HG03064 (cell line): ENCODE measurements around the gene CPNE2.

Source experiments
- ATAC-seq: cut with Tn5 transposase; IDR thresholded peaks from one replicate; pipeline ENCODE4 v1.9.1; 2021; ENCODE audit warnings: low read depth; ENCODE audit not compliant: unreplicated experiment

CPNE2 gene

GRCh38 chr16:57118461-57119084 lies 26.2 kb downstream of the CPNE2 start:
- ATAC-seq = no peak

DNA sequence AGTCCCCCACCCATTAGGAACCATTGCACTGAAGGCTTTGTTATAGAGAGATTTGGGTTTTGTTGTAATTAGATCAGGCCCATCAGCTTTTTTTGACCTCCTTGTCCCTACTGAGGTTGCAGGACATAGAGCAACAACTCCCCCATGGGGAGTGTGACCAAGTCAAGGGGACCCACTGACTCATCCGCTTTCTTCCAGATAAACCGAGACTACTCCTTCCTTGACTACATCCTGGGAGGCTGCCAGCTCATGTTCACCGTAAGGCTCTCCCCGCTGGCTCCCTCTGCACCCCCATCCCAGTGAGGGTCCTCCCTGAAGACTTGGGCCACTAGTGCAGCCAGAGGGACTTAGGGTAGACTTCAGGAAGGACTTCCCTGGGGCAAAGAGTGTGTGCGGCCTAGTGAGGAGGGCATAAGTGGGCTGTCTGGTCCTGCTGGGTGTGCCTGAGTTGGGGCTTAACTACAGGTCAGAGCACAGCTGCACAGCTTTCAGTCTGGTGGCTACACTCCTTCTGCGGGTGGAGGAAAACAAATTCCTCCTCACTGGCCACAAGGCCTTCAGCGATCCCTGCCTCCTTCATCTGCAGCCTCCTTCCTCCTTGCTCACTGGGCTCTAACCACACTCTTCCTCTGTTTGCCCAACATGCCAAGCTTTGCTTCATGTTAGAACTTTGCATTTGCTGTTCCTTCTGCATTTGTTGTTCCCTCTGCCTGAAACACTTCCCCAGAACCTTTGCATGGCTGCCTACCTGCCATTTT lies 31.0 kb downstream of the CPNE2 start:
- ATAC-seq = no peak

GRCh38 chr16:57123974-57124674 lies 31.7 kb downstream of the CPNE2 start:
- ATAC-seq = no peak

GRCh38 chr16:57125376-57125775 lies 33.0 kb downstream of the CPNE2 start:
- no peak for ATAC-seq

DNA sequence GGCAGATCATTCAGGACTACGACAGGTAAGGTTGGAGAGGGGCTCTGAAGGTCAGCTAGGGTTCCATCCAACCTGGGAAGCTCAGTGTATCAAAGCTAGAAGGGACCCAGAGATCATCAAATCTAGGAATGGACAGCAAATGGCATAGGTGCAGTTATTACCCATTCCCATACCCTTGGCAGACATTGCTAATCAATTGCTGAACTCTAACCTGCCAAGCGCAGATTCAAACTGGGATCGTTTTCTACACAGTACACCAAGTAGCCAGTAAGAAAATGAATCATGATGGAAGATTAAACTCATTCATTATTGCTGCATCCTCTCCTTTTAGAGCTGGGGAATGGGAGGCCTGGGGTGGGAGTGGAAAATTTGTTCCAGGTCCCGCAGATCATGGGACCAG lies 33.6 kb downstream of the CPNE2 start:
- no peak for ATAC-seq

DNA sequence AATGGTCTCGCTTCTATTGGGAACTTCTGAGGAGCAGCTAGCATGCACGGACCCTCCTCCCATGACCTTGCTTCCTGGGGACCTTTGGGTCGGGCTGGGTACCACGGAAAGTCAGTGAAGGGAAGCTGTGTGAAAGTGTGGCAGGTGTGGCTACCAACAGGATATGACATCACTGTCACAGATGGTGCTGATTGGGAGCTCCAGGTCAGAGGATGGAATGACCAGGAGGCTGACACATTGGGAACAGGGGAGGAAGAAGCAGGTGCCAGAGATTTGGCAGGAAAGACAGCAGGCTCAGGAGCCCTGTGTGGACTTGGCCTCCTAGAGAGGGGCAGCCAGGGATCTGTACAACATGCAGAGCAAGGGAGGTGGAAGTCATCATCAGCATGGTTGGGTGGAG lies 34.0 kb downstream of the CPNE2 start:
- no peak for ATAC-seq

DNA sequence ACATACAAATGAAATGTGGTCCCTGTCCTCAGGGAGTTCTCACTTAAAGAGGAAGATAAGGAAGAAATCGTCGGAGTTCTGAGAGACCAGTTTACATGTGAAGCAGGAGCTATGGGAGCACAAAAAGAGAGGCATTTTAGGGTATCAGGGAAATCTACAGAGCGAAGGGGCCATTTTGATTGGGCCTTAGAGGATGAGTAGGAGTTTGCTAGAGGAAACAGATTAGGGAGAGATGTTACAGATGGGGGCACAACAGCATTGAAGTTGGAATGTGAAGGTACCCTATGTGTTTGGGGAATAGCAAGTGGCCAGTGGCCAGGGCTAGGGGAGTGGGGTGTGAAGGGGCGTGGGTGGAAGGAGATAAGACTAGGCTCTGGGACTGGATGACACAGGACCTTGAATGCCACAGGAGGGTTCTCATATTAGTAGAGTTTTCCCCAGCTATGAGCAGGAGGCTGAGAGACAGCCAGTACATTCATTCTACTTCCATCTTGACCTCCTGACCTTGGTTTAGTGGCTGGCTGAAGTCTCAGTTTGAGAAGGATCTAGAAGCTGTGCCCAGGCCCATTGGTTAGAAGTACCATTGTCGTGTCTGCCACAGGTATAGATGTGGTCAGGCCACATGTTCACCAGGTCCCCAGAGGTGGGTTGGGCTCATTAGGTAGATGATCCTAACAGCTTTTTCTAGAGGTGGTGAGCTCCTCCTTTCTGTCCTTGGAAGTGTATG lies 34.8 kb downstream of the CPNE2 start:
- ATAC-seq = no peak

DNA sequence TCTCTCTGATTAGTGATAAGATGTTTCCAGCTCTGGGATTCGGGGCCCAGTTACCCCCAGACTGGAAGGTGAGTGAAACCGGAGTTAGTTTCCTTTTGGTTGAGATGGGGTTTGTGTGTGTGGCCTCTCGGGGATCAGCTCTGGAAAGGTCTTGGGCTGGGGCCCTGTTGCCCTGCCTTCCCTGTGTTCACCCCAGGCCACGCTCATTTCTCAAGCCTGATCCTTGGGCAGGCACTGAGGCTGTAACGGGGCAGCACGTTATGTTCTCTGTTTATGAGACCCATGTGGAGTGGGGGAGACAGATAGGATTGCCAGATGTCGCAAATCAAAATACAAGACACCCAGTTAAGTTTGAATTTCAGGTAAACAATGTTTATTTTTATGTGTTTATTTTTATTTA lies 35.5 kb downstream of the CPNE2 start:
- no peak for ATAC-seq

DNA sequence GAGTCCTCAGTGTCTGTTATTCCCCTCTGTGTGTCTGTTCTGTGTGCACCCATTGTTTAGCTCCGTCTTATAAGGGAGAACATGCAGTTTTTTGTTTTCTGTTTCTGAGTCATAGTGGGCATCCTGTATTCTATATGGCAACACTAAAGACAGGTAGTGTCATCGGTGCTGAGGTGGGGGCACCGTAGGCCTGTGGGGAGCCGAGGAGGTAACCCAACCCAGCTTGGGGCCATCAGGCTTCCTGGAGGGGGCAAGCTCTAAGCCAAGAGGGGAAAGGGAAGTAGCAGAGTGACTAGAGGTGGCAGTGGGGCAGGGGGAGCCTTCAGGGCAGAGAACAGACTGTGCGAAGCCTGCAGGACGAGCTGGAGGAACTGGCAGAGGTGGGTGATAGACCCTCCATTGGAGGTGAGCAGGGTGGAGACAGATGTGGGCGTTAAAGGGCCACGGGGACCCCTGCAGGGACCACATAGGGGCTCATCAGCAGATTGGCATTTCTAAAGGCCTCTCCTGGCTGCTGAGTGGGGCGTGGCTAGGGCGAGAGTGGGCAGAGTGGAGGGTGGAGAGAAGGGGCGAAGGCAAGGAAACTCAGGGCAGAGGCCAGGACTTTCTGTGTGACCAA lies 36.5 kb downstream of the CPNE2 start:
- ATAC-seq = no peak

GRCh38 chr16:57130950-57131321 lies 38.6 kb downstream of the CPNE2 start:
- ATAC-seq = no peak

DNA sequence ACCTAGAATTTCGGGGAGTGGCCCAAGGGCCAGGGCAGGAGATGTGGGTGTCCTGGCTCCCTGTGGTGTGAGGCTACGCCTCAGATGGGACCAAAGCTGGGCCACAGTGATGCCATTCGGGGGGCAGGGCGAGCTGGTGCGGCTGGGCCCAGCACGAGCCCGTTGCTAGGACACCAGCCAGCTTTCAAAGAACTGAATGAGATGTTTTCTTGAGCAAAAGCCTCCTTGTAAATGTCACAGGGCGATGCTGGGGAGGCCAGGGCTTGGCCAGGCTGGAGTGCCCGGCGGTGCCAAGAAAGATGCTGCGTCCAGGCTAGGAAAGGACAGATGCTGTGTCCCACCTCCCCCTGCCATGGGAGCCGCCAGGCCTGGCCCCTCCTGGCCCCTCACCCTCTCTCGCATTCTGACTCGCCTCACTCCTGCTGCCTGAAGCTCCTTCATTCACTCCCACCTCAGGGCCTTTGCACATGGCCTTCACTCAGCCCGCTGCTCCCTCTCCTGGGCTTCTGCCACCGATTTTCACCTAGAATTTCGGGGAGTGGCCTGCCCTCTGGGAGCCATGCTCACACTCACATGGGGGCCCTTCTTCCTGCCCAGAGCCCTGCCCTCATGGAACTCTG lies 39.1 kb downstream of the CPNE2 start:
- no peak for ATAC-seq

- ATAC-seq = no peak
Measured at GRCh38 chr16:57132470-57132869, 40.1 kb downstream of the CPNE2 start.

GRCh38 chr16:57133031-57133430 lies 40.6 kb downstream of the CPNE2 start:
- ATAC-seq = no peak

DNA sequence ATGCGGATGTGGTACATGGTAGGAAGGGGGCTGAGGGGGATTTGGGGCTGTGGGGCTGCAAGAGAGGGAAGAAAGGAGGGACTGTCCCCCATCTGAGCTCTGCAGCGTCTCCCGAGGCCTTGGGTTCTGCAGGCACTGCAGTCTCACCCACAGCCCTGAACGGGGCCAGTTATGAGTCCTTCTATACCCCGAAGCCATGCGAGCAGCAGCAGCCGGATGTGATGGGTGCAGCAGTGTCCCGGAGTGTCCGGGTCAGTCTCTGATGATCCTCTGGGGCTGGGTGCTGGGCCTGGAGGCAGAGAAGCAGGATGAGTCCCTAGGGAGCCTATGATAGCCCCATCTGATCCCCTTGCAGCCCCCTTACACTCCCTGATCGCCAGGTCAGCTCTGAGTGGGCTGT lies 41.5 kb downstream of the CPNE2 start:
- ATAC-seq = no peak

GRCh38 chr16:57134982-57135381 lies 42.6 kb downstream of the CPNE2 start:
- no peak for ATAC-seq

DNA sequence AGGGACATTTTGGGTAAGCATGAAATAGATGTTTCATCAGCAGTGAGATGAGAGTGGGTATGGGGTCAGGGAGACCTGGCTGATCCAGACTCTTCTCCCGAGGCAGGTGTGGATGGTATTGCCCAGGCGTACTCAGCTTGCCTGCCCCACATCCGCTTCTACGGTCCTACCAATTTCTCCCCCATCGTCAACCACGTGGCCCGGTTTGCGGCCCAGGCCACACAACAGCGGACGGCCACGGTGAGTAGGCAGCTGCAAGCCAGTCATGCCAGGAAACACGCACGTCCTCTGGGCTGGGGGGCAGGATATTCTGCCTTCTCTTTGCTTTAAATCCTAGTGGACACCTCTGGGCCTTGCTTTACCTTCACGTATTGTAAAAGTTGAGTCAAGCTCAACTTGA lies 44.7 kb downstream of the CPNE2 start:
- no peak for ATAC-seq

DNA sequence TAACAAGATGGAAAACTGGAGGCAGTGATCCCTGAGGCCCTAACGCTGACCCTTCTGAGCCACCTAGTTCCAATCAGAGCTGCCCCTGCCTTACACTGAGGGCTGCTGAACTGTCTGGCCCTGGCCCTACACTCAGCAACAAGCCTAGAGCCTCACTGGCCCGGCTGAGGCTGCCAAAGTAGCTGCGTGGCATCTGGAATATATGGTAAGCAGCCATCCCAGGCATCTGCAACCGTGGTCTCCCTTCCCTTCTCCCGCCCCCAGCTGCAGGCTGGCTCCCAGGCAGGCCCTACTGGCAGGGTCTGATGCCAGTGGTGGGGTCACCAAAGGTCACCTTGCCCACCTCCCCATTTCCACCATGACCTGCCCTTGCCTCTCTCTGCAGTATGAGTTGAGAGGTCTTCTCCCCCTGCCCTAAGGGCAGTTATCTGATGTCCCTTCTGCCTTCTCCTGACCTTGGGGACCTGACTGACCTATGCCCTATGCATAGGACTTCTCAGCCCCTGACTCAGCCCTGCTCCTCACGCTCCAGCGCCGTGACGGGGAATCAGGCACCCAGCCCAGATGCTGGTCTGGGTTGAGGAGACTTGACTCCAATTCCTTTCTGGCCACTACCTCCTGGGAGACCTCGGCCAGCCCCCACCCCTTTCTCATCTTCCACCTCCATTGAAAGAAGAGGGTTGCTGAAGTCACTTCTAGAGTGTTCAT lies 45.3 kb downstream of the CPNE2 start:
- ATAC-seq = no peak

GRCh38 chr16:57138281-57138935 lies 46.0 kb downstream of the CPNE2 start:
- no peak for ATAC-seq
